Mucosa of rectum (tissue), 2 donors: Measurements from ENCODE around the gene SLC16A3.

Source experiments
- H3K27ac ChIP-seq, 2 donors: one replicate each; pipeline ENCODE4 v1.7.0; 2013; ENCODE audit warnings: inconsistent platforms in 2 of 2, low read depth in 2 of 2, low read length in 2 of 2
- H3K27me3 ChIP-seq, 2 donors: one replicate each; pipeline ENCODE4 v1.7.0; 2013; ENCODE audit warnings: low read length in 2 of 2; ENCODE audit not compliant: control insufficient read depth in 2 of 2, insufficient read depth in 2 of 2
- H3K36me3 ChIP-seq, 2 donors: one replicate each; pipeline ENCODE4 v1.7.0; 2013; ENCODE audit warnings: low read length in 2 of 2; ENCODE audit not compliant: control insufficient read depth in 2 of 2, insufficient read depth in 2 of 2
- H3K4me1 ChIP-seq, 2 donors: one replicate each; pipeline ENCODE4 v1.7.0; 2013; ENCODE audit warnings: low read length in 2 of 2, mild to moderate bottlenecking in 1 of 2; ENCODE audit not compliant: control insufficient read depth in 2 of 2, insufficient read depth in 2 of 2
- H3K4me3 ChIP-seq, 2 donors: one replicate each; pipeline ENCODE4 v1.7.0; 2013; ENCODE audit warnings: low read length in 2 of 2
- H3K9ac ChIP-seq, 2 donors: one replicate each; pipeline ENCODE4 v1.7.0; 2013; ENCODE audit warnings: low read length in 2 of 2, low read depth in 1 of 2, mild to moderate bottlenecking in 1 of 2
- H3K9me3 ChIP-seq, 2 donors: one replicate each; pipeline ENCODE4 v1.7.0; 2013; ENCODE audit warnings: low read length in 2 of 2; ENCODE audit not compliant: control insufficient read depth in 2 of 2
- donor health status: healthy.
- donor health status: Normal muscosa, but diverticular disease.

Gene SLC16A3

GRCh38 chr17:82269138-82269881 lies 40.5 kb downstream of the SLC16A3 start:
- H3K27me3 ChIP-seq, result no peaks in the 10 kb centered on the region
- H3K4me1 ChIP-seq, result peaks cover 68 to 71% of the 10 kb centered on the region in 2 donors
- H3K9me3 ChIP-seq, result no peaks in the 10 kb centered on the region
- H3K27ac ChIP-seq, result peak overlapping the region; percentile 96 to 97
- H3K36me3 ChIP-seq, result peaks cover 38 to 41% of the 10 kb centered on the region in 2 donors
- H3K9ac ChIP-seq, result peak overlapping the region; percentile 44 to 79
- H3K4me3 ChIP-seq, result peak overlapping the region in 1 of 2 donors; percentile 27

GRCh38 chr17:82269882-82270500 lies 41.1 kb downstream of the SLC16A3 start:
- H3K9ac ChIP-seq, result peak overlapping the region; percentile 32 to 79
- peaks cover 69 to 73% of the 10 kb centered on the region in 2 donors for H3K4me1 ChIP-seq
- no peaks in the 10 kb centered on the region for H3K9me3 ChIP-seq
- H3K36me3 ChIP-seq, result peaks cover 34 to 36% of the 10 kb centered on the region in 2 donors
- H3K4me3 ChIP-seq, result peak overlapping the region in 1 of 2 donors; percentile 37
- H3K27me3 ChIP-seq, result no peaks in the 10 kb centered on the region
- H3K27ac ChIP-seq, result peak overlapping the region; percentile 96 to 97

- Histone ChIP-seq H3K4me1 (peaks cover 69 to 73% of the 10 kb centered on the region in 2 donors), H3K36me3 (peaks cover 27 to 29% of the 10 kb centered on the region in 2 donors), H3K27ac (peak overlapping the region; percentile 96 to 97), H3K4me3 (peak overlapping the region in 1 of 2 donors; percentile 37), H3K9me3 (no peaks in the 10 kb centered on the region), H3K9ac (peak overlapping the region in 1 of 2 donors; percentile 32), H3K27me3 (no peaks in the 10 kb centered on the region)
These were observed 41.8 kb downstream of the SLC16A3 start for GRCh38 chr17:82270651-82271050.

GRCh38 chr17:82271401-82271800 lies 42.6 kb downstream of the SLC16A3 start:
- H3K27me3 ChIP-seq, result no peaks in the 10 kb centered on the region
- no peaks in the 10 kb centered on the region for H3K9me3 ChIP-seq
- H3K9ac ChIP-seq, result peak overlapping the region in 1 of 2 donors; percentile 30
- H3K27ac ChIP-seq, result no peak overlapping the region
- peaks cover 20 to 22% of the 10 kb centered on the region in 2 donors for H3K36me3 ChIP-seq
- peak overlapping the region in 1 of 2 donors; percentile 2 for H3K4me3 ChIP-seq
- H3K4me1 ChIP-seq, result peaks cover 65 to 66% of the 10 kb centered on the region in 2 donors

GRCh38 chr17:82272495-82273326 lies 43.9 kb downstream of the SLC16A3 start:
- H3K27me3 ChIP-seq, result no peaks in the 10 kb centered on the region
- peak overlapping the region; percentile 87 to 89 for H3K9ac ChIP-seq
- no peaks in the 10 kb centered on the region for H3K9me3 ChIP-seq
- peak overlapping the region; percentile 82 to 89 for H3K4me3 ChIP-seq
- H3K4me1 ChIP-seq, result peaks cover 55% of the 10 kb centered on the region in 2 donors
- H3K27ac ChIP-seq, result peak overlapping the region; percentile 95 to 97
- H3K36me3 ChIP-seq, result peaks cover 18 to 20% of the 10 kb centered on the region in 2 donors

GRCh38 chr17:82273327-82274133 lies 44.7 kb downstream of the SLC16A3 start, which contains the start of gene CSNK1D:
Gene CSNK1D (minus strand): TSS chr17:82273700. CDS start chr17:82273381, 319 bp downstream.
- H3K36me3 ChIP-seq, result peaks cover 17 to 20% of the 10 kb centered on the region in 2 donors
- H3K9me3 ChIP-seq, result no peaks in the 10 kb centered on the region
- peak within 1 kb of the TSS; percentile 87 to 89 for H3K9ac ChIP-seq
- peaks cover 47% of the 10 kb centered on the region in 2 donors for H3K4me1 ChIP-seq
- peak within 1 kb of the TSS; percentile 82 to 89 for H3K4me3 ChIP-seq
- H3K27ac ChIP-seq, result peak within 1 kb of the TSS; percentile 95 to 97
- H3K27me3 ChIP-seq, result no peaks in the 10 kb centered on the region

GRCh38 chr17:82274134-82275020 lies 45.5 kb downstream of the SLC16A3 start:
- Histone ChIP-seq H3K9me3 (no peaks in the 10 kb centered on the region), H3K4me1 (peaks cover 38 to 39% of the 10 kb centered on the region in 2 donors), H3K27me3 (no peaks in the 10 kb centered on the region), H3K36me3 (peaks cover 15 to 20% of the 10 kb centered on the region in 2 donors), H3K27ac (peak overlapping the region; percentile 95 to 97), H3K9ac (peak overlapping the region; percentile 18 to 87), H3K4me3 (peak overlapping the region; percentile 71 to 89)

- Histone ChIP-seq H3K36me3 (peaks cover 14 to 15% of the 10 kb centered on the region in 2 donors), H3K9ac (no peak overlapping the region), H3K27ac (no peak overlapping the region), H3K4me1 (peaks cover 29% of the 10 kb centered on the region in 2 donors), H3K9me3 (no peaks in the 10 kb centered on the region), H3K4me3 (no peak overlapping the region), H3K27me3 (no peaks in the 10 kb centered on the region)
These were observed 46.5 kb downstream of the SLC16A3 start for GRCh38 chr17:82275326-82275725.
